GM12865 (cell line): Measurements from ENCODE around the gene PLPPR3.

Experiments
- DNase-seq: peaks from one replicate; pipeline ENCODE4 v3.0.0; 2010; ENCODE audit warnings: low read depth
- H3K4me3 ChIP-seq: 2 replicates; pipeline ENCODE4 v1.5.1; 2011; ENCODE audit warnings: mild to moderate bottlenecking, low read depth, low read length, control low read depth
- CTCF ChIP-seq: IDR thresholded peaks from 2 replicates; pipeline ENCODE4 v1.5.1; 2011; ENCODE audit warnings: low read length, control low read depth, low read depth, inconsistent platforms; ENCODE audit not compliant: insufficient read depth; ENCODE audit errors: missing control alignments

Gene PLPPR3

GRCh38 chr19:782185-782877, 39.4 kb downstream of the PLPPR3 start:
- no peak for TF ChIP-seq CTCF
- no peak for DNase-seq

GRCh38 chr19:781800-782184, 40.0 kb downstream of the PLPPR3 start:
- no peak for DNase-seq
- no peak for TF ChIP-seq CTCF
- H3K4me3 ChIP-seq: no peak overlapping the region

More at GRCh38 chr19:782185-782877, 39.4 kb downstream of the PLPPR3 start:
- no peak overlapping the region for H3K4me3 ChIP-seq

GRCh38 chr19:780935-781334, 40.8 kb downstream of the PLPPR3 start:
- no peak for DNase-seq
- no peak for TF ChIP-seq CTCF
- H3K4me3 ChIP-seq: no peak overlapping the region

- DNase-seq: no peak
- H3K4me3 ChIP-seq: no peak overlapping the region
- TF ChIP-seq CTCF: no peak
Measured at GRCh38 chr19:778910-779653, 42.7 kb downstream of the PLPPR3 start.

GRCh38 chr19:776549-776948, 45.2 kb downstream of the PLPPR3 start:
- no peak overlapping the region for H3K4me3 ChIP-seq
- TF ChIP-seq CTCF: no peak
- no peak for DNase-seq

- DNase-seq: no peak
- TF ChIP-seq CTCF: no peak
- no peak overlapping the region for H3K4me3 ChIP-seq
Measured at GRCh38 chr19:772730-773436, 48.9 kb downstream of the PLPPR3 start.
